Astrocyte (in vitro differentiated cells and primary cell): ENCODE data around the gene NEK6. TPM values are rescaled to one million over a fixed set of nuclear protein-coding genes. Genes with fewer than 3 reads are reported as not detected.

Experiments used
- DNase-seq: peaks from one replicate; pipeline ENCODE4 v3.0.0-alpha.2; 2010; ENCODE audit warnings: low read depth
- FAIRE-seq: peaks from 2 replicates; lab custom pipeline; 2011; peaks lifted over from hg19 to GRCh38; lab: Jason Lieb, UNC
- H2AFZ ChIP-seq: 2 replicates; pipeline ENCODE4 v1.6.0; 2012; ENCODE audit warnings: low read depth, low read length, inconsistent platforms
- H3K27ac ChIP-seq: 2 replicates; pipeline ENCODE4 v1.5.1; 2011; ENCODE audit warnings: low read depth, low read length, inconsistent platforms
- H3K27me3 ChIP-seq: 2 replicates; pipeline ENCODE4 v1.6.0; 2011; ENCODE audit warnings: low read length, inconsistent platforms; ENCODE audit not compliant: insufficient read depth
- H3K36me3 ChIP-seq: 2 replicates; pipeline ENCODE4 v1.5.1; 2011; ENCODE audit warnings: low read length, inconsistent platforms; ENCODE audit not compliant: insufficient read depth
- H3K4me1 ChIP-seq: 2 replicates; pipeline ENCODE4 v1.5.1; 2011; ENCODE audit warnings: low read length, inconsistent platforms; ENCODE audit not compliant: insufficient read depth
- H3K4me2 ChIP-seq: 2 replicates; pipeline ENCODE4 v1.6.0; 2012; ENCODE audit warnings: low read length, inconsistent platforms
- H3K4me3 ChIP-seq: 2 replicates; pipeline ENCODE4 v1.5.1; 2011; ENCODE audit warnings: low read depth, mild to moderate bottlenecking, low read length, inconsistent platforms; ENCODE audit not compliant: insufficient read depth
- H3K79me2 ChIP-seq: 2 replicates; pipeline ENCODE4 v1.6.0; 2012; ENCODE audit warnings: mild to moderate bottlenecking, low read length, inconsistent platforms; ENCODE audit not compliant: insufficient read depth
- H3K9ac ChIP-seq: 2 replicates; pipeline ENCODE4 v1.6.0; 2012; ENCODE audit warnings: mild to moderate bottlenecking, low read length, inconsistent platforms
- H3K9me3 ChIP-seq: 2 replicates; pipeline ENCODE4 v1.5.1; 2012; ENCODE audit warnings: low read depth, mild to moderate bottlenecking, low read length, inconsistent platforms; ENCODE audit not compliant: insufficient read depth
- H4K20me1 ChIP-seq: 2 replicates; pipeline ENCODE4 v1.6.0; 2012; ENCODE audit warnings: low read length, inconsistent platforms; ENCODE audit not compliant: insufficient read depth
- H3K27ac Mint-ChIP-seq: one replicate; pipeline ENCODE4 v1.8.0; 2021; ENCODE audit warnings: mild to moderate bottlenecking, mixed read lengths; ENCODE audit not compliant: unreplicated experiment
- H3K27me3 Mint-ChIP-seq: one replicate; pipeline ENCODE4 v1.8.0; 2021; ENCODE audit warnings: low read depth, mixed read lengths; ENCODE audit not compliant: unreplicated experiment
- H3K36me3 Mint-ChIP-seq: one replicate; pipeline ENCODE4 v1.8.0; 2021; ENCODE audit warnings: low read depth, mixed read lengths; ENCODE audit not compliant: unreplicated experiment
- H3K4me1 Mint-ChIP-seq: one replicate; pipeline ENCODE4 v1.8.0; 2021; ENCODE audit warnings: low read depth, mixed read lengths; ENCODE audit not compliant: unreplicated experiment
- H3K4me3 Mint-ChIP-seq: one replicate; pipeline ENCODE4 v1.8.0; 2021; ENCODE audit warnings: mild to moderate bottlenecking, moderate library complexity, mixed read lengths; ENCODE audit not compliant: unreplicated experiment
- H3K9me3 Mint-ChIP-seq: one replicate; pipeline ENCODE4 v1.8.0; 2021; ENCODE audit warnings: mild to moderate bottlenecking, mixed read lengths; ENCODE audit not compliant: unreplicated experiment
- CTCF ChIP-seq: IDR thresholded peaks from 2 replicates; pipeline ENCODE4 v1.5.1; 2011; ENCODE audit warnings: low read depth, mild to moderate bottlenecking, inconsistent platforms, low read length, moderate library complexity; ENCODE audit not compliant: insufficient read depth
- EZH2 ChIP-seq: IDR thresholded peaks from 2 replicates; pipeline ENCODE4 v1.6.1; 2012; ENCODE audit warnings: mild to moderate bottlenecking, low read length, inconsistent platforms; ENCODE audit not compliant: insufficient read depth
- total RNA-seq: library from RNA; stranded (reverse); gene quantifications from 2 replicates; pipeline ENCODE4 v1.2.1, GENCODE V29; 2021

NEK6 gene
- total RNA-seq, 1 donor from 2014 or later, result 76.8 TPM

- H4K20me1 ChIP-seq, result peaks cover 51% of the 10 kb centered on the region
- H3K4me1 ChIP-seq, result no peaks in the 10 kb centered on the region
- FAIRE-seq (no peak), DNase-seq (no peak)
- H3K4me3 Mint-ChIP-seq, result no peak overlapping the region
- H3K27ac Mint-ChIP-seq, result no peak overlapping the region
- no peak overlapping the region for H3K4me3 ChIP-seq
- H3K27me3 Mint-ChIP-seq, result no peaks in the 10 kb centered on the region
- no peak overlapping the region for H3K4me2 ChIP-seq
- TF ChIP-seq CTCF (no peak), EZH2 (no peak)
- no peaks in the 10 kb centered on the region for H3K4me1 Mint-ChIP-seq
- H3K27ac ChIP-seq, result no peak overlapping the region
- H3K9ac ChIP-seq, result no peak overlapping the region
- peaks cover 24% of the 10 kb centered on the region for H3K36me3 ChIP-seq
- no peak overlapping the region for H2AFZ ChIP-seq
- H3K9me3 Mint-ChIP-seq, result no peaks in the 10 kb centered on the region
- peaks cover 11% of the 10 kb centered on the region for H3K36me3 Mint-ChIP-seq
- H3K27me3 ChIP-seq, result no peaks in the 10 kb centered on the region
- no peaks in the 10 kb centered on the region for H3K79me2 ChIP-seq
- no peaks in the 10 kb centered on the region for H3K9me3 ChIP-seq
These were observed 69.7 kb downstream of the NEK6 start for GRCh38 chr9:124327491-124327890.

- Histone ChIP-seq H3K27me3 (no peaks in the 10 kb centered on the region), H3K9me3 (no peaks in the 10 kb centered on the region), H2AFZ (no peak overlapping the region), H3K4me2 (no peak overlapping the region), H4K20me1 (peaks cover 47% of the 10 kb centered on the region), H3K27ac (no peak overlapping the region), H3K4me3 (no peak overlapping the region), H3K79me2 (no peaks in the 10 kb centered on the region), H3K36me3 (peaks cover 17% of the 10 kb centered on the region), H3K4me1 (no peaks in the 10 kb centered on the region), H3K9ac (no peak overlapping the region)
- Mint-ChIP-seq H3K27me3 (no peaks in the 10 kb centered on the region), H3K4me3 (no peak overlapping the region), H3K4me1 (no peaks in the 10 kb centered on the region), H3K27ac (no peak overlapping the region), H3K36me3 (peaks cover 10% of the 10 kb centered on the region), H3K9me3 (no peaks in the 10 kb centered on the region)
- DNase-seq (no peak), FAIRE-seq (no peak)
- TF ChIP-seq EZH2, result no peak
- TF ChIP-seq CTCF, result no peak
These were observed 70.5 kb downstream of the NEK6 start for GRCh38 chr9:124328285-124328684.

DNA sequence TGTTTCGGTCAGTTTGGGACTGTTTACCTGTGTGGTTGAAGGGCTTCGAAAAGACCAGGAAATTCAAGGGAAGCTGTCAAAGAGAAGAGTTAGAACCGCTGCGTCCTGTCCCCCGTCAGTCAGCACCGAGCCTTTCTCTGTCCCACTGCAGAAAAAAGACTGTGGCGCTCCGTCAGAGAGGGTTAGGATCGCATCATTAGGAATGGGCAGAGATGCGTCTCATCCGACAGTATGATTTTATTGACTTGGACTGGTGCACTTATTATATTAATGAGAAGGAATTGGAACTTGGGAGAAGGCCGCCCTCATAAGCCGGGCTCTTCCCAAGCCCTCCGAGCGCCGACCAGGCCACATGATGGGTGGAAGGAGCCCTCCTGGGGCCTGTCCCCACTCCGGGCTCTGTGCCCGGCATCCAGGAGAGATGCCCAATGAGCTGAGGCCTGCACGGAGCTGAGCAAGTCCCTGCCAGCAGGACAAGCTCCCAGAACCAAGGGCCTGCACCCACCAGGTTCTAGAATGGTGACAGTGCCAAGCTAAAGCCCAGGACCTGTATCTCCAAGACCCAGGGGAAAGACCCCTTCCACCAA lies 71.5 kb downstream of the NEK6 start:
- no peak overlapping the region for H3K4me3 Mint-ChIP-seq
- Histone ChIP-seq H4K20me1 (peaks cover 56% of the 10 kb centered on the region), H3K9me3 (no peaks in the 10 kb centered on the region), H3K4me3 (no peak overlapping the region), H3K4me2 (no peak overlapping the region), H3K4me1 (no peaks in the 10 kb centered on the region), H3K27me3 (no peaks in the 10 kb centered on the region), H2AFZ (no peak overlapping the region), H3K9ac (no peak overlapping the region), H3K27ac (no peak overlapping the region), H3K36me3 (peaks cover 15% of the 10 kb centered on the region), H3K79me2 (no peaks in the 10 kb centered on the region)
- no peaks in the 10 kb centered on the region for H3K9me3 Mint-ChIP-seq
- no peaks in the 10 kb centered on the region for H3K27me3 Mint-ChIP-seq
- FAIRE-seq, result no peak
- DNase-seq, result no peak
- H3K27ac Mint-ChIP-seq, result no peak overlapping the region
- no peak for TF ChIP-seq CTCF
- TF ChIP-seq EZH2, result no peak
- H3K4me1 Mint-ChIP-seq, result no peaks in the 10 kb centered on the region
- H3K36me3 Mint-ChIP-seq, result peaks cover 14% of the 10 kb centered on the region
